Thoracic aorta (tissue), 2 donors: ENCODE data around the gene FKBP11. TPM values are rescaled to one million over a fixed set of nuclear protein-coding genes. Genes with fewer than 3 reads are reported as not detected.

Source experiments
- ATAC-seq: fragments of 150-250 bp; one replicate; pipeline ENCODE4 v1.8.0; 2017; ENCODE audit warnings: low read depth; ENCODE audit not compliant: insufficient number of reproducible peaks, low FRiP score
- DNase-seq: peaks from one replicate; pipeline ENCODE4 v3.0.0-alpha.2; 2020; ENCODE audit warnings: low spot score
- H3K27ac ChIP-seq, 2 donors: fragments of 200-600 bp; sonication (generic); 1 replicate in 1 of 2; 2 replicates in 1 of 2; pipeline ENCODE4 v1.5.1; 2016; ENCODE audit warnings: mild to moderate bottlenecking in 2 of 2, moderate library complexity in 2 of 2
- H3K27me3 ChIP-seq: fragments of 200-600 bp; sonication (generic); replicated peaks from 2 replicates; pipeline ENCODE4 v1.6.0; 2016; ENCODE audit warnings: mild to moderate bottlenecking; ENCODE audit not compliant: insufficient read depth
- H3K36me3 ChIP-seq: fragments of 200-600 bp; sonication (generic); one replicate; pipeline ENCODE4 v1.5.1; 2016
- H3K4me1 ChIP-seq, 2 donors: fragments of 200-600 bp; sonication (generic); 1 replicate in 1 of 2; 2 replicates in 1 of 2; pipeline versions ENCODE4 v1.5.1 to v1.6.0; 2016; ENCODE audit warnings: low read depth in 2 of 2, mild to moderate bottlenecking in 1 of 2; ENCODE audit not compliant: control insufficient read depth in 1 of 2
- H3K4me3 ChIP-seq: fragments of 200-600 bp; sonication (generic); 2 replicates; pipeline ENCODE4 v1.5.1; 2016; ENCODE audit warnings: mild to moderate bottlenecking
- H3K9me3 ChIP-seq: fragments of 200-600 bp; sonication (generic); 2 replicates; pipeline ENCODE4 v1.5.1; 2016
- total RNA-seq, 2 donors: library from RNA; depleted of rRNA; stranded (reverse); fragments of >200 nt; gene quantifications; one replicate each; pipeline versions ENCODE4 v1.1.0 to v1.2.3, GENCODE V29; 2016
- TF ChIP-seq, protein P1 (sequence below): fragments of 200-600 bp; sonication (generic); IDR thresholded peaks from one replicate; pipeline ENCODE4 v1.5.1; 2019; ENCODE audit warnings: antibody characterized with exemption

FKBP11 gene
- total RNA-seq, 2 donors from 2014 or later, result 19.0 to 22.2 TPM

DNA sequence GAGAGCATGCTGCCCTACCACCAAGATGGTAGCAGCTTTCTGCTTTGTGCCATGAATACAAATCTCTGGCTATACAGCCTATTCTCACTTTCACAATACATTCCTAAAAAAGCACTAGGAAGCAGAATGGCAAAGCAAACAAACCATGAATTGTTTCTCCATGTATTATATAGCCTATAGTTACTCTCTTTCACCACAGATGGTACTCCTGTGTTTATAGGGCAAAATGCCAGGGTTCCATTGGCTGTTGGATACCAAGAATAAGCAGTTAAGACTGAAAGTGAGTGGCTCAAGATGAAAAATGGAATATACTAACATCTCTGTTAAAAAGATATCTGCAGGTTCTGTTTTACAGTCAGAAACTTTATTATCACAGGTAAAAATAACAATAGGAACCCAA, 20.9 kb upstream of the FKBP11 start:
- no peaks in the 10 kb centered on the region for H3K27me3 ChIP-seq
- DNase-seq, result no peak
- H3K27ac ChIP-seq, result no peak overlapping the region
- no peak for ATAC-seq
- no peaks in the 10 kb centered on the region for H3K9me3 ChIP-seq
- TF ChIP-seq, protein P1, sequence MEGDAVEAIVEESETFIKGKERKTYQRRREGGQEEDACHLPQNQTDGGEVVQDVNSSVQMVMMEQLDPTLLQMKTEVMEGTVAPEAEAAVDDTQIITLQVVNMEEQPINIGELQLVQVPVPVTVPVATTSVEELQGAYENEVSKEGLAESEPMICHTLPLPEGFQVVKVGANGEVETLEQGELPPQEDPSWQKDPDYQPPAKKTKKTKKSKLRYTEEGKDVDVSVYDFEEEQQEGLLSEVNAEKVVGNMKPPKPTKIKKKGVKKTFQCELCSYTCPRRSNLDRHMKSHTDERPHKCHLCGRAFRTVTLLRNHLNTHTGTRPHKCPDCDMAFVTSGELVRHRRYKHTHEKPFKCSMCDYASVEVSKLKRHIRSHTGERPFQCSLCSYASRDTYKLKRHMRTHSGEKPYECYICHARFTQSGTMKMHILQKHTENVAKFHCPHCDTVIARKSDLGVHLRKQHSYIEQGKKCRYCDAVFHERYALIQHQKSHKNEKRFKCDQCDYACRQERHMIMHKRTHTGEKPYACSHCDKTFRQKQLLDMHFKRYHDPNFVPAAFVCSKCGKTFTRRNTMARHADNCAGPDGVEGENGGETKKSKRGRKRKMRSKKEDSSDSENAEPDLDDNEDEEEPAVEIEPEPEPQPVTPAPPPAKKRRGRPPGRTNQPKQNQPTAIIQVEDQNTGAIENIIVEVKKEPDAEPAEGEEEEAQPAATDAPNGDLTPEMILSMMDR, result no peak
- H3K4me1 ChIP-seq, result peaks cover 0 to 16% of the 10 kb centered on the region in 2 donors
- no peak overlapping the region for H3K4me3 ChIP-seq
- peaks cover 3% of the 10 kb centered on the region for H3K36me3 ChIP-seq

DNA sequence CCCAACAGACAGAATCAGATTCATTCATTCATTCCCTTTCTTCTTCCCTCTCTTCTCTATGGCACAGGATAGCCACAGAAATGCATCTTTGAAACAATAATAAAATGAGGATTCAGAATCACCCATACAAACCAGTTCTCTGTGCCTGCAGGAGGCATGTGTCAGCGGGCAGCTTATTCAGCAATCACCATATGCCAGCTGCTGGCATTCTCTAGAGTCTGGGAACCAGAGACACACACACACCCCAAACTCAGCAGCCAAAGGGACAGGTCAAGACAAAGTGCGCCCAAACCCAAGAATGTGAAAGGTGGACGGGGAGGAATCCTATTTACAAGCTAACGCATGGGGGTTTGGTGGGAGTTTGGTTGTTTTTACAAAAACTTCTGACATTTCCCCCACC, 17.9 kb upstream of the FKBP11 start:
- ATAC-seq, result no peak

DNA sequence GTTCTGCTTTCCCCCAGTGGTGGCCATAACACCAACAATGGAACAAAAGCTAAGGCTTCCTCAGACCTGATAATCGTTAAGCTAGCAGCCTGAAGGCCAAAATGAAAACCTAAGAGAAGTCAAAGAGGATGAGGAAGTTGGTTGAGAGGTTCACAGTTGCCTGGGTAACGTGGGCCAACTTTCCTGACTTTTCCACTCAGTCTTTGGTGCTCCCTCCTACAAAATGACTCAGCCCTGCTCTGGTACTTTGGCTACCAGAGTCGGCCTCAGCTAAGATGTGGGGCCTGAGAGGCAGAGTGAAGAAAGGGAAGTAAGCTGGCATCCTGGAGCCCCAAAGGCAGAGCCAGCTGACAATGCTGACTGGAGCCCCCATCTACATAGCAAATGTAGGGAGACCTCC, 14.9 kb upstream of the FKBP11 start:
- no peak for DNase-seq
- Histone ChIP-seq H3K4me3 (no peak overlapping the region), H3K27me3 (no peaks in the 10 kb centered on the region), H3K36me3 (peaks cover 44% of the 10 kb centered on the region), H3K27ac (no peak overlapping the region), H3K4me1 (no peaks in the 10 kb centered on the region), H3K9me3 (no peaks in the 10 kb centered on the region)
- TF ChIP-seq, protein P1, result no peak
- no peak for ATAC-seq

More for the DNA sequence above, 17.9 kb upstream of the FKBP11 start:
- TF ChIP-seq, protein P1, result no peak
- Histone ChIP-seq H3K27me3 (no peaks in the 10 kb centered on the region), H3K4me3 (no peak overlapping the region), H3K4me1 (peaks cover 0 to 16% of the 10 kb centered on the region in 2 donors), H3K36me3 (peaks cover 29% of the 10 kb centered on the region), H3K27ac (no peak overlapping the region), H3K9me3 (no peaks in the 10 kb centered on the region)
- no peak for DNase-seq

DNA sequence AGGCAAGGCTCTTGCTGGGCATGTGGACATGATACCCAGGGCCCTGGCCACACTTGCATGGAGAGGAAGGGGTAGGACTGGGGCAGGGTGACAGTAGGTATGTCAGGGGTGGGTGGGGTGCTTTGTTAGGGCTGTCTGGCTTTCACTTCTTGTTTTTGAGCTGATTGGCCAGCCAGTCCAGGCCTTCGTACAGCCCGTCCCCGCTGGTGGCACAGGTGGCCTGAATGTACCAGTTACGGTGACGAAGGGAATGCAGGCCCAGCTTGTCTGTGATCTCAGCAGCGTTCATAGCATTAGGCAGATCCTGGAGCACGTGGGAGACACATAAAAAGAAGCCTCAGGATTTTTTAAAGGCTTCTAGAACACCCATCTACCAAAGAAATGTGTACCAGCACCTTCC, 13.5 kb upstream of the FKBP11 start:
- Histone ChIP-seq H3K4me1 (no peaks in the 10 kb centered on the region), H3K27ac (no peak overlapping the region), H3K4me3 (no peak overlapping the region), H3K36me3 (peaks cover 44% of the 10 kb centered on the region), H3K27me3 (no peaks in the 10 kb centered on the region), H3K9me3 (no peaks in the 10 kb centered on the region)
- TF ChIP-seq, protein P1, result no peak
- no peak for DNase-seq
- no peak for ATAC-seq

DNA sequence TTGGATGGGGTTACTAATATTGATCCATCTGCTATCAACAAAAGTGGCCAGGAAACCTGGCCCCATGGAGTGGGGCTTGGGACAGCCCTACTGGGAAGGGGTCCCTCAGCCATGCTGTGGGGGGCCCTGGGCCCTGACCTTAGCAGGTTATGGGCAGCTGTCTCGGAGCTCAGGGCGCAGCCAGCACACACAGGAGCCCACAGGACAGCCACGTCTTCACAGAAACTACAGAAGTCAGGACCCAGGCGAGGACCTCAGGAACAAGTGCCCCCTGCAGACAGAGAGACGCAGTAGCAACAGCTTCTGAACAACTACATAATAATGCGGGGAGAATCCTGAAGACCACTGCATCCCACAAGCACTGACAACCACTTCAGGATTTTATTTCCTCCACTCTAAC, 11.9 kb upstream of the FKBP11 start:
- no peak overlapping the region for H3K27ac ChIP-seq
- DNase-seq (no peak), ATAC-seq (no peak)
- H3K4me1 ChIP-seq, result no peaks in the 10 kb centered on the region
- TF ChIP-seq, protein P1, result no peak
- no peaks in the 10 kb centered on the region for H3K9me3 ChIP-seq
- H3K36me3 ChIP-seq, result peaks cover 52% of the 10 kb centered on the region
- H3K27me3 ChIP-seq, result no peaks in the 10 kb centered on the region
- no peak overlapping the region for H3K4me3 ChIP-seq
